H1 (cell line): ENCODE data around the gene ETS1. TPM values are rescaled to one million over a fixed set of nuclear protein-coding genes. Genes with fewer than 3 reads are reported as not detected.

Experiments
- CTCF ChIA-PET: fragments of 300-600 bp; sonication (Branson Sonifier 250); formaldehyde crosslinking; loops from one replicate; lab custom pipeline; 2021; ENCODE audit not compliant: partially characterized antibody; lab: Charles Lee
- POLR2A ChIA-PET: fragments of 300-600 bp; sonication (Branson Sonifier 250); formaldehyde crosslinking; loops from one replicate; lab custom pipeline; 2021; ENCODE audit warnings: inconsistent platforms; ENCODE audit not compliant: partially characterized antibody; lab: Charles Lee
- DNase-seq, 2 experiments: peaks; one replicate each; pipeline versions ENCODE4 v3.0.0 to v3.0.0-alpha.2; 2010 to 2022; ENCODE audit warnings: low spot score in 2 of 2, low read depth in 1 of 2, mixed read lengths in 1 of 2
- FAIRE-seq: peaks from 2 replicates; lab custom pipeline; 2011; peaks lifted over from hg19 to GRCh38; lab: Jason Lieb, UNC
- H2AFZ ChIP-seq: 2 replicates; pipeline ENCODE4 v1.8.1; 2012; ENCODE audit warnings: low read length, inconsistent platforms
- H2AK5ac ChIP-seq: 2 replicates; pipeline ENCODE4 v1.6.1; 2013; ENCODE audit warnings: low read depth, low read length
- H2BK120ac ChIP-seq: replicated peaks from 2 replicates; pipeline ENCODE3; 2013; ENCODE audit warnings: low read depth, low read length, inconsistent platforms
- H2BK12ac ChIP-seq: 2 replicates; pipeline ENCODE4 v1.6.1; 2013; ENCODE audit warnings: low read depth, low read length
- H2BK15ac ChIP-seq: 2 replicates; pipeline ENCODE4 v1.6.1; 2013; ENCODE audit warnings: low read length
- H2BK20ac ChIP-seq: 2 replicates; pipeline ENCODE4 v1.6.1; 2013; ENCODE audit warnings: low read length
- H2BK5ac ChIP-seq: 2 replicates; pipeline ENCODE4 v1.6.1; 2013; ENCODE audit warnings: low read depth, low read length
- H3K14ac ChIP-seq: 2 replicates; pipeline ENCODE4 v1.6.1; 2013; ENCODE audit warnings: inconsistent platforms; ENCODE audit not compliant: insufficient read length
- H3K18ac ChIP-seq: 2 replicates; pipeline ENCODE4 v1.6.1; 2013; ENCODE audit warnings: low read length; ENCODE audit errors: extremely low read depth
- H3K23ac ChIP-seq: 2 replicates; pipeline ENCODE4 v1.6.1; 2013; ENCODE audit warnings: inconsistent platforms; ENCODE audit not compliant: insufficient read length
- H3K23me2 ChIP-seq: 2 replicates; pipeline ENCODE4 v1.6.1; 2013; ENCODE audit warnings: low read depth, low read length
- H3K27ac ChIP-seq: 2 replicates; pipeline ENCODE4 v1.6.1; 2011; ENCODE audit warnings: low read depth, low read length, inconsistent platforms
- H3K27me3 ChIP-seq, 4 experiments: replicated peaks in 1 of 4; 1 replicate in 1 of 4; 2 replicates in 3 of 4; pipeline versions ENCODE4 v1.6.1 to v1.8.1; 2011 to 2013; ENCODE audit warnings: low read length in 3 of 4, mild to moderate bottlenecking in 3 of 4, inconsistent platforms in 2 of 4, mixed read lengths in 2 of 4, moderate library complexity in 1 of 4; ENCODE audit not compliant: control insufficient read depth in 3 of 4, insufficient read depth in 3 of 4; ENCODE audit errors: extremely low read depth in 1 of 4
- H3K36me3 ChIP-seq, 4 experiments: 2 replicates each; pipeline versions ENCODE4 v1.6.1 to v1.8.1; 2011 to 2013; ENCODE audit warnings: mild to moderate bottlenecking in 4 of 4, low read length in 3 of 4, moderate library complexity in 2 of 4, control low read depth in 1 of 4, inconsistent platforms in 1 of 4; ENCODE audit not compliant: insufficient read depth in 4 of 4, control insufficient read depth in 2 of 4
- H3K4ac ChIP-seq: replicated peaks from 2 replicates; pipeline ENCODE3; 2013; ENCODE audit warnings: low read length, low read depth, mixed read lengths, inconsistent platforms; ENCODE audit not compliant: insufficient read length
- H3K4me1 ChIP-seq, 4 experiments: replicated peaks in 1 of 4; 1 replicate in 1 of 4; 2 replicates in 3 of 4; pipeline versions ENCODE4 v1.6.1 to v1.8.1; 2011 to 2013; ENCODE audit warnings: low read length in 3 of 4, inconsistent platforms in 2 of 4, mixed read lengths in 1 of 4; ENCODE audit not compliant: insufficient read depth in 4 of 4, control insufficient read depth in 3 of 4
- H3K4me2 ChIP-seq, 2 experiments: 2 replicates each; pipeline versions ENCODE4 v1.6.1 to v1.8.1; 2011 to 2013; ENCODE audit warnings: low read depth in 2 of 2, low read length in 2 of 2, control low read depth in 1 of 2, inconsistent platforms in 1 of 2, mild to moderate bottlenecking in 1 of 2; ENCODE audit not compliant: insufficient read depth in 1 of 2
- H3K4me3 ChIP-seq, 4 experiments: fragments of 200-600, 300-600 bp in 1 of 4; sonication (generic), shearing (Covaris generic), sonication (Bioruptor Twin) in 1 of 4; 2 replicates each; pipeline versions ENCODE4 v1.5.1 to v1.8.1; 2011 to 2016; ENCODE audit warnings: low read length in 4 of 4, low read depth in 3 of 4, control low read depth in 2 of 4, inconsistent platforms in 2 of 4, mild to moderate bottlenecking in 2 of 4, mixed read lengths in 1 of 4, moderate library complexity in 1 of 4; ENCODE audit not compliant: insufficient read depth in 2 of 4; ENCODE audit errors: extremely low read depth in 1 of 4
- H3K56ac ChIP-seq: replicated peaks from 2 replicates; pipeline ENCODE3; 2013; ENCODE audit warnings: low read depth, mild to moderate bottlenecking, mixed read lengths, low read length, inconsistent platforms; ENCODE audit not compliant: insufficient read length
- H3K79me1 ChIP-seq: 2 replicates; pipeline ENCODE4 v1.6.1; 2013; ENCODE audit warnings: low read depth, low read length, control low read depth
- H3K79me2 ChIP-seq, 2 experiments: 2 replicates each; pipeline versions ENCODE4 v1.6.1 to v1.8.1; 2012 to 2013; ENCODE audit warnings: low read length in 2 of 2, mild to moderate bottlenecking in 2 of 2, inconsistent platforms in 1 of 2; ENCODE audit not compliant: insufficient read depth in 2 of 2, control insufficient read depth in 1 of 2
- H3K9ac ChIP-seq, 4 experiments: replicated peaks in 1 of 4; 1 replicate in 1 of 4; 2 replicates in 3 of 4; pipeline versions ENCODE4 v1.6.1 to v1.8.1; 2011 to 2013; ENCODE audit warnings: low read depth in 3 of 4, low read length in 3 of 4, control low read depth in 2 of 4, mild to moderate bottlenecking in 2 of 4, moderate library complexity in 2 of 4, inconsistent platforms in 1 of 4; ENCODE audit errors: extremely low read depth in 1 of 4
- H3K9me3 ChIP-seq, 2 experiments: 2 replicates each; pipeline versions ENCODE4 v1.6.1 to v1.8.1; 2012 to 2013; ENCODE audit warnings: mild to moderate bottlenecking in 2 of 2, moderate library complexity in 2 of 2, control low read depth in 1 of 2, inconsistent platforms in 1 of 2, low read depth in 1 of 2, low read length in 1 of 2, mixed read lengths in 1 of 2; ENCODE audit not compliant: insufficient read depth in 2 of 2
- H4K20me1 ChIP-seq, 2 experiments: replicated peaks in 1 of 2; 2 replicates each; pipeline versions ENCODE3 to v1.8.1; 2011 to 2013; ENCODE audit warnings: inconsistent platforms in 2 of 2, low read length in 2 of 2, mild to moderate bottlenecking in 1 of 2; ENCODE audit not compliant: insufficient read depth in 2 of 2, control insufficient read depth in 1 of 2
- H4K5ac ChIP-seq: 2 replicates; pipeline ENCODE4 v1.6.1; 2013; ENCODE audit warnings: low read length, low read depth, mixed read lengths, inconsistent platforms; ENCODE audit not compliant: insufficient read length
- H4K8ac ChIP-seq: 2 replicates; pipeline ENCODE4 v1.8.0; 2013; ENCODE audit warnings: mild to moderate bottlenecking, moderate library complexity, low read length, inconsistent platforms; ENCODE audit not compliant: insufficient read depth; ENCODE audit errors: extremely low read depth
- H4K91ac ChIP-seq: replicated peaks from 2 replicates; pipeline ENCODE3; 2013; ENCODE audit warnings: low read length, mixed read lengths, inconsistent platforms; ENCODE audit not compliant: insufficient read length
- KDM4A ChIP-seq: IDR thresholded peaks from one replicate; pipeline ENCODE4 v1.7.1; 2012; ENCODE audit warnings: low read depth, mild to moderate bottlenecking, moderate library complexity, low read length, inconsistent platforms; ENCODE audit not compliant: severe bottlenecking
- TAF1 ChIP-seq: IDR thresholded peaks from 2 replicates; pipeline ENCODE4 v1.6.1; 2011; ENCODE audit warnings: mild to moderate bottlenecking, low read depth, low read length
- WGBS, 2 experiments: shearing (Covaris generic) in 1 of 2; methylation state at CpG; one replicate each; pipeline versions ENCODE4 v1.1.6 to v1.1.7; 2013 to 2015; ENCODE audit warnings: low lambda C conversion rate in 2 of 2, mixed read lengths in 2 of 2, inconsistent platforms in 1 of 2, low coverage in 1 of 2, missing lambda C conversion rate in 1 of 2; ENCODE audit not compliant: insufficient replicate concordance in 2 of 2, insufficient coverage in 1 of 2, insufficient read length in 1 of 2; ENCODE audit errors: extremely low coverage in 1 of 2, missing lambda C conversion rate in 1 of 2; 5-methylcytosine and 5-hydroxymethylcytosine counted together
- polyA plus RNA-seq, 7 experiments: library from polyadenylated mRNA; depleted of rRNA in 3 of 7; stranded (reverse) in 5 of 7; unstranded in 2 of 7; fragments of >200 nt in 5 of 7; fragments of 200-250 nt in 2 of 7; gene quantifications; 1 replicate in 5 of 7; 2 replicates in 1 of 7; 4 replicates in 1 of 7; pipeline versions ENCODE4 v1.2.1 to v1.2.3, GENCODE V29; 2011 to 2013; ENCODE audit warnings: missing spikeins in 2 of 7, mixed read lengths in 2 of 7
- total RNA-seq: library from RNA; stranded (reverse); fragmentation: NEBNext Ultra II Directional; extraction: Animal tissue kit (Norgen Biotek cat#: 25700); gene quantifications from 2 replicates; pipeline ENCODE4 v1.2.1, GENCODE V29; 2021

Gene ETS1
- total and polyA plus RNA-seq, 2 of the 8 experiments (the other 6 are each of a cell fraction or from before 2014, with no cell fraction given) = 10.0 to 35.3 TPM

DNA sequence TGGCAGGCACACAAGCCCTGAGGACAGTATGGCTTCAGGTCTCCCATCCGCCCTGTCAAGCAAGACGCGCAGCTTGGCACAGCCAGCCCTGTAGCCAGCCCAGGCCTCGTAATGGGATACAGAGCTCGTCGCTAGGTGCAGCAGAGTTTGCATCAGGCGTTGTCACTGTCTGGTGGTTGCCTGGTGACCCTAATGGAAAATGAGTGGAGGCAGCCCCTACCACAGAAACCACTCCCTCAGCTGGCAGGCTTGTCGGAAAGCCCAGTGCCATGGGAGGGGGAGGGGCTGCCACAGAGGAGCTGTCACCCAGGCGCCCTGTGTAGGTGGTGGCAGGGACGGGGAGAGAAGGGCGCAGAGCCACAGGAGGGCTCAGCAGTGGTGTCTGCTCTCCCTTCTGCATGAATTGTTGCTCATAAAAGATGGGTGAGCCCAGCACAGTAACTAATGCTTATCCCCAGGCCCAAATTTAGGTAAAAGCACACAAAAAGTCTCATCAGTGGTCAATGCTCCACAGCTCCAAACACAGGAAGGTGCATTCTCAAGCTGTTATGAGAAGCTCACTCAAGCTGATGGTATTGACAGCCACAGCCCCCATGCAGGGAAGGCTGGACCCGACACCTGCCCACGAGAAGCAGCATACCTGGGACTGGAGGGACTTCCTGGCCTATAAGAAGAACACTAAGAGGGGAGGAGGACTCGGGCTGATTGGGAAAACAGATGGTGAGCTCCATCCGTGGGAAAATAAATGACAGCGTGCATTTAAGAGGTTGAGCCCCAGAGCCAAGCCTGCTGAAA is 164.6 kb downstream of the ETS1 start:
- POLR2A ChIA-PET = no interaction called here
- FAIRE-seq = no peak
- TF ChIP-seq TAF1 (no peak), KDM4A (no peak)

More for the DNA sequence above, 164.6 kb downstream of the ETS1 start:
- Histone ChIP-seq H2BK20ac (no peak overlapping the region), H3K14ac (no peak overlapping the region), H4K91ac (no peak overlapping the region), H3K79me2 (no peaks in the 10 kb centered on the region), H4K20me1 (no peaks in the 10 kb centered on the region), H4K8ac (no peak overlapping the region; the same call in 1 of the 2 replicates), H3K4ac (no peak overlapping the region), H2BK15ac (no peak overlapping the region), H3K9ac (no peak overlapping the region), H3K4me2 (no peak overlapping the region), H3K36me3 (no peaks in the 10 kb centered on the region), H3K27me3 (no peaks in the 10 kb centered on the region), H4K5ac (no peak overlapping the region), H3K4me1 (0 out of 7 replicates have a peak, but pooled peaks cover 0 to 2% (median 0%) of the 10 kb centered on the region in 4 experiments), H2BK120ac (no peak overlapping the region), H2BK12ac (no peak overlapping the region), H3K4me3 (no peak overlapping the region), H3K23ac (no peak overlapping the region), H3K23me2 (no peaks in the 10 kb centered on the region), H2AFZ (no peak overlapping the region), H2BK5ac (no peak overlapping the region), H3K27ac (no peak overlapping the region), H3K18ac (no peak overlapping the region), H3K79me1 (no peaks in the 10 kb centered on the region), H3K9me3 (no peaks in the 10 kb centered on the region), H3K56ac (no peak overlapping the region), H2AK5ac (no peak overlapping the region)
- no peak for DNase-seq
- CTCF ChIA-PET = interaction anchor here (1.0 to 3.2 kb wide), 5 partner anchors 12 to 209 kb away, joined by 3 to 20 read pairs (median 5); no protein-coding TSS in a partner anchor
- 86% methylated on average over 16 of the region's 16 CpGs; no CpG with 5 or more reads in 1 of the 2 experiments for WGBS, 2 experiments
